H7 (cell line): ENCODE data around the gene MBL2. TPM values are rescaled to one million over a fixed set of nuclear protein-coding genes. Genes with fewer than 3 reads are reported as not detected.

Experiments
- DNase-seq: peaks from one replicate; pipeline ENCODE4 v3.0.0; 2012
- H3K27me3 ChIP-seq: 2 replicates; pipeline ENCODE4 v1.6.0; 2011; ENCODE audit warnings: mild to moderate bottlenecking, low read length; ENCODE audit not compliant: control insufficient read depth, insufficient read depth
- H3K36me3 ChIP-seq: replicated peaks from 2 replicates; pipeline ENCODE4 v1.5.1; 2011; ENCODE audit warnings: low read length; ENCODE audit not compliant: control insufficient read depth, insufficient read depth
- H3K4me3 ChIP-seq: 2 replicates; pipeline ENCODE4 v1.5.1; 2011; ENCODE audit warnings: low read depth, mild to moderate bottlenecking, control low read depth, low read length, moderate library complexity; ENCODE audit not compliant: insufficient read depth
- total RNA-seq: library from RNA; depleted of rRNA; stranded (reverse); fragments of >200 nt; shearing (Covaris generic); gene quantifications from 2 replicates; pipeline ENCODE4 v1.2.3, GENCODE V29; 2014

Gene MBL2
- total RNA-seq, 1 experiment from 2014 or later, result not detected

DNA sequence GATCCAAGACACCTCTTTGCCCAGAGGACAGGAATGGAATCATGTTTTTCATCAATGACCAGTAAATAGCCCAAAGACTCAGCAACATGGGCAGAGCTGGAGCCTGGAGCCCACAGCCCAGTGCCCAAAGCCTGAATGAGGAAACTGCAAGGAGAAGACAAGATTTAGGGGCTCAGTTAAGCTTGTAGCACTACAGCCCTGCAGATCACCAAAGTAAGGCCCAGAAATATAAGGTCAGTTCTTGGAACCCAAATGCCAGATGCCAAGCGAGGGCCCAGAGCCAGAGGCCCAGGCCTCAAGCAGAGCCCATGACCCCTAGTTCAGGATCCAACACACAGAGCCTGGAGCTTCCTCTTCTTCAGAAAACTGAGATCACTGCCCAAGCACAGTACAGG lies 32.4 kb downstream of the MBL2 start:
- no peak overlapping the region for H3K4me3 ChIP-seq
- DNase-seq, result no peak
- no peaks in the 10 kb centered on the region for H3K27me3 ChIP-seq
- no peaks in the 10 kb centered on the region for H3K36me3 ChIP-seq

DNA sequence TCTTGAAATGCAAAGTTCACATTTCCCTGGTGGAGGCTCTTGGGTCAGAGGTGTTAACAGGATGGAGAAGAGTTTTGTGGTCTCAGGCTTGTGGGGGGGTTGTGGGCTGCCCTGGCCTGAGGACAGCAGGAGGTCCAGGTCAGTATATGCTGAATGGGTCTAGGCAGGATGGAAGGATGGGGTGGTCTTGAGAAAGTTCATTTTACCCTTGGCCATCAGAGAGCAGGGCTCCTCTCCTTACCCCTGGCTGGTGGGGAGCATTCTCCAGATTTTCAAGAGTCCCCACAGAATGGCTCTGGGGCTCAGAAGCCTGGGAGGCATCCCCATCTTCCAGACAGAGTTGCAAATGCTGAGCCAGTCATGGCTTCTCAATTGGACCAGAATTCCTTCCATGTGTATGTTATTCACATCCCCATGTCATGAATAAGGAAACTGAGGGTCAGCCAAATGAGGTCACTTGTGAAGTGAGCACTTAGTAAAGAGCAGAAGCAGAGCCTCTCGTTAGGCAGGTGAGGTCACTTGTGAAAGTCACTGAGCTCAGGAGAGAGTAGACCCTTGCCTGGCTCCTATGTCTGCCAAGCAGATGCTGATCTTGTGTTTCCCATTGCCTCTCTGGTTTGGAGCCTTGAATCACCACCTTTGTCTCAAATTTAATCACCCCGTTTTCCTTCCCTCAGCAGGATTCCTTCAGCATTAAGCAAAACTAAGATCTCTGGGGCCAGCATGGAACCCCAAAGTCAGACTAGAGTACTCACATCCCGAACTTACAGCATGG lies 33.0 kb downstream of the MBL2 start:
- DNase-seq, result no peak
- no peaks in the 10 kb centered on the region for H3K36me3 ChIP-seq
- H3K4me3 ChIP-seq, result no peak overlapping the region
- no peaks in the 10 kb centered on the region for H3K27me3 ChIP-seq

DNA sequence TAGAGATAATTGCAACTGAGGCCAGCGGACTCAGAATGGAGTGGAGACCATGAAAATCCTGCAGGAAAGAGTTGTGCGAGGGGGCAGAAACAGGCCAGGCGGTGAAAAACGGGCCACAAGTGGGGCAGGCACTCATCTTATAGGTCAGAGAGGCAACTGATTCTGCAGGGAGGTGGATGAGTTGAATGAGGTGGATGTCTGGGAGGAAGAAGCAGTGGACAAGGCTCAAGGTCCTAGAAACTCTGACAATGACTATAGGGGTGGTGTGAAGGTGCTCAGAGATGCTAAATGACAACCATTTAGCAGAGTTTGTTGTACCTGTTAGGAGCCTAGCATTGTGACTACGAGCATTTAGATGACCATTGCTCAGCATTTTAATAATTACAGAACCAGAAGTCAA lies 33.6 kb downstream of the MBL2 start:
- Histone ChIP-seq H3K36me3 (no peaks in the 10 kb centered on the region), H3K27me3 (no peaks in the 10 kb centered on the region), H3K4me3 (no peak overlapping the region)
- DNase-seq, result no peak

DNA sequence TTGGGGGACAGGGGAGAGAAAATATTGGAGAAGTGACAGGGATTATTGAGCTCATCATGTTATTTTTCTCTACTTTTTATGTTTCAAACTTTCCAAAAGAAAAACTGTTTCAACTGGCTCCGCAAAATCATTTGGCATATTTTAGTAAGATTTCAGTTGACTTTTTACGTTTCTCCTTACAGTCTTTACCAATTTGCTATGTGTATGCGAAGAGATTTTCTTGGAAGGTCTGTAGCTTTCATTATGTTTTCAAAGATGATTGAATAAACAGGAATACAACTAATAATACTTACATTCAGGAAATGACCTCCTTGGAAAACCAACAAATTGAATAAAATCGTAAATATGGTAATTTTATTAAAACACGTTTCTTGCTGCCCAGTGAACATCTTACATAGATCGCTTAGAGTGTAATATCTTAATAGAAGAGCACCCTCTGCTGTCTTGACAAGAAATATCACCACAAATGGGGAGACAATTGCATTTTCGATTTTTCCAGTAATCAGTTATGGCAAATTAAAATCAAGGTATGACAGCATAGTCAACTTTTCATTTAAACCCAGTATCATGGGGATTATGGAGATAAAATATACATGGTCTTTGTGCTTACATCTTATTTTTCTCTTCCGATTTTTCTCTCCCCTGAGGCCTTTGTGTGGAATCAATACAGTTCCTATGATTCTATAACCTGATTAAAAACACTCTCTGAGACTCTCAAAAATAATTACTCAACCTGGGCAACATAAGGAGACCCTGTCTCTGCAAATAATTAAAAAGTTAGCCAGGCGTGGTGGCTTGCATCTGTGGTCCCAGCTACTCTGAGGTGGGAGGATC lies 43.1 kb downstream of the MBL2 start:
- no peaks in the 10 kb centered on the region for H3K27me3 ChIP-seq
- no peak overlapping the region for H3K4me3 ChIP-seq
- no peaks in the 10 kb centered on the region for H3K36me3 ChIP-seq
- DNase-seq, result peak; percentile 27

DNA sequence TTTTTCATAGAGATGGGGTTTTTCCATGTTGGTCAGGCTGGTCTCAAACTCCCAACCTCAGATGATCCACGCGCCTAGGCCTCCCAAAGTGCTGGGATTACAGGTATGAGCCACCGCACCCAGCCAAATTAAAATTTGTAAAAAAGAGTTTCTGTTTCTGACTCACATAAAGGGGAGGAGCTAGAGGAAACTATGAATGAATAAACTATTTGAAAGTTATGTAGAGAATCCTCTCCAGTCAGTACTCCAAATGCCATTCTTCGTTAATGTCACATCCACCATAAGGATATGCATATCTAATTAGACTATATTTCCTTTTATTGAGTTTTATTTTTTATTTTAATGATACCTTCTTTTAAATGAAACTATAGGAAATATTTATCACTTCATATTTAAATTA lies 52.6 kb downstream of the MBL2 start:
- H3K27me3 ChIP-seq, result no peaks in the 10 kb centered on the region
- H3K36me3 ChIP-seq, result no peaks in the 10 kb centered on the region
- no peak for DNase-seq
- H3K4me3 ChIP-seq, result no peak overlapping the region
